SKM-1 treated with dmso at 0.1 percent for 144 hours (cell line): Measurements from ENCODE around the gene HAND1.

Experiments
- DNase-seq: peaks from one replicate; lab custom pipeline; 2025; ENCODE audit not compliant: unreplicated experiment; lab: John Stamatoyannopoulos, UW

HAND1 gene

GRCh38 chr5:154479944-154480750 is 2.1 kb upstream of the HAND1 start:
- no peak for DNase-seq

- DNase-seq = no peak
Measured at GRCh38 chr5:154479160-154479943, 1.3 kb upstream of the HAND1 start.

GRCh38 chr5:154478752-154479159 is 729 bp upstream of the HAND1 start:
- no peak for DNase-seq

- DNase-seq = no peak
Measured at GRCh38 chr5:154477382-154478223, 424 bp downstream of the HAND1 start.

DNA sequence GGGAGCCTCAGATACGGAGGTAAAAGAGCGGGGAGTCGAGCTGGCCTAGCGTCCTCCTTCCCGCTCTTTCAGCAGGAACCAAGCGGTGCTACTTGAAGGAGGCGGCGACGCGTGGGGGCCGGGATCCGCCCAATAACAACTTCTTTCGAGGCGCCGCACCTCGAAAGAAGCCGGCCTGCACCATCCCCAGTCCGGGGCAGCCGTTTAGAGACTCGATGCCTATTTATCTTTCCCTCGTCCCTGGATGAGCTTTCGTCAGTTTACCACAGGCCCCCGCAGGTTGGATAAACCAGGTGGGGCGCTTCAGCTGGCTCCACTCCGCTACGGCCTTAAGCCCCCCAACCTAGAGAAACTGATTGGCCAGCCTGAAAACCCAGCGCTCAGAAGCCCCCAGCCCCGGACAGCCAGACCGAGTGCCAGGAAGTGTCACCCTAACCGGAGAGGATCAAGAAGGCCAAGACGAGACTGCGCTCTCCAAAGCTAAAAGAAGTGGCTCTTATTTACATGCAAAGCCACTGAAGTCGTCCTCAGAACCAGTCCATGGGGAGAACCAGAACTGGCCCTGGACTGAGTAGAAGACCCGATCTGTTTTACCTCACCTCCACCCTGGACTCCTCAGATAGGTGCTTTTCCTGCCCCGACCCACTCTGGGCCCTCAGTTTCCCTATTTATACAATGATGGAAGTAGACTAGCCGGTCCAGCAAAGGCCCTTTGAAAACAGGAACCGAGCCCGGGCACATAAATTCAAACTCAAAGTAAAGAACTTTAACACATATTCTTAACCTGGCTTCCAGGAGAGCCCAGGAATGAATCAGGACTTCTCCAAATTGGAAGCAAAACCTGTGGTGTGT is 1.4 kb downstream of the HAND1 start:
- no peak for DNase-seq

GRCh38 chr5:154475591-154476353 is 2.3 kb downstream of the HAND1 start:
- no peak for DNase-seq

GRCh38 chr5:154474396-154475334 is 3.4 kb downstream of the HAND1 start:
- DNase-seq = no peak

GRCh38 chr5:154473581-154474283 is 4.3 kb downstream of the HAND1 start:
- DNase-seq = no peak

DNA sequence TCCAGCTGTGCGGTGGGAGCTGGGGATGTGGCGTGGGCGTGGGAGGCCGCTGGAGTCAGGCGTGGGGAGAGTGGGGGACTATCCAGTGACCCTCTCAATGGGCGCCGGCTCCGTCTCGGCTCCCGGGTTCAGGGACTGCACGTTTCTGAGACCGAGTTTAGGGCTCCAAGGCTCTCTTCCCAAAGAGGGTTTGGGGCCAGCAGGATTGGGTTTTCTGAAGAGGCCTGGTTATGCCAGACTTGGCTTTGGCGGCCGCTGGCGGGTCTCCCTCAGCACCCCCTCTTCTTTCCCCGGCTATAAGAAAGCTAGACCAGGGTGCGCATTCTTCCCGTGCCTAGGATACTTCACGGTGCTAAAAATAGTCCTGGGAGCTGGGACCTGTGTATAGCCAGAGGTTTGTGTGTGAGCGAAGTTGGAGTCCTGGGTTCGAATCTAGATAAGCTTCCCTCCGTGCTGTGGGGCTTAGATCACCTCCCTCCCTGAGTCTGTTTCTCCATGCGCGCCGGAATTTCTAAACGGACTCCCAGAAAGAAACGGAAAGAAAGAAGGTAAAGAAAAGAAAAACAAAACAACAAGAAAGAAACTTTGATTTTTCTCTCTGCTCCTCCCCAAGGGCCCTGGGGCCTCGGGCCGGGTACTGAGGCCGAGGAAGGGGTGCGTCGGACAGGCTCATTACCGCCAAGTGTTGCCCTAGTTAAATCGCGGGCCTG is 5.0 kb downstream of the HAND1 start:
- no peak for DNase-seq

GRCh38 chr5:154470947-154471870 is 6.8 kb downstream of the HAND1 start:
- DNase-seq = no peak

GRCh38 chr5:154470137-154470536 is 7.9 kb downstream of the HAND1 start:
- no peak for DNase-seq

GRCh38 chr5:154467655-154468354 is 10.2 kb downstream of the HAND1 start:
- peak; percentile 52 for DNase-seq

DNA sequence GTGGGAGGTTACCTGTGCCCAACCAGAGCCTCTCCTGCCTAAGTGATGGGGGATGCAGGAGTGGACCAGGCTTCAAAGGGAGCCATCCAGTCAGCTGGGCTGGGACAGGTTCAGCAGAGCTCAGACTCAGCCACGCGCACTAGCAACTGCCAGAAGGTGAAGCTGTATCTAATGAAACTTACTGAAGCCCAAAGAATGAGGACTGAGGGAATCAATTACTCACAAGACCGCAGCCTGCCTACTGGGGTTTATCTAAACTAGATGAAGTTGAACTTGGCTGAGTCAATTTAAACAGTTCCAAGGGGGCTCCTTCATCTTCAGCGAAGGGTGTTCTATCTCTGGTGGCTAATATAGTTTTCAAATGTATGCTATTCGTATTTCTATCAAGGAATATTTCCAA is 11.4 kb downstream of the HAND1 start:
- DNase-seq = no peak

GRCh38 chr5:154466147-154466546 is 11.9 kb downstream of the HAND1 start:
- DNase-seq = no peak

DNA sequence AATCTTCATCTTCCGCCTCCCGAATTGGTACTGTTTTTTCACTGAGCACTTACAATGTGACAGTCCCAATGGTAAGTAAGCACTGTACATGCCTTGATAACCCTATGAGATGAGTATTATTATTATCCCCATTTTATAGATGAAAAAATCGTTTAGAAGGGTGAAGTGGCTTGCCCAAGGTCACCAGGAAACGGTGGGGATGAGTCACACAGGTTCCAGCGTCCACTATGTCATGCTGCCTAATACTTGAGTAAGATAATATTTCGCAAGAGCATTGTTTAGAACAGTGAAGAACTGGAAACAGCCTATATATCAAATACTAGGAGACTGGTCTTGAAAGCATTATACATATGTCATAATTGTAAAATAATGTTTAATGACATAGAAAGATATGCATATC is 12.9 kb downstream of the HAND1 start:
- DNase-seq = peak; percentile 77

DNA sequence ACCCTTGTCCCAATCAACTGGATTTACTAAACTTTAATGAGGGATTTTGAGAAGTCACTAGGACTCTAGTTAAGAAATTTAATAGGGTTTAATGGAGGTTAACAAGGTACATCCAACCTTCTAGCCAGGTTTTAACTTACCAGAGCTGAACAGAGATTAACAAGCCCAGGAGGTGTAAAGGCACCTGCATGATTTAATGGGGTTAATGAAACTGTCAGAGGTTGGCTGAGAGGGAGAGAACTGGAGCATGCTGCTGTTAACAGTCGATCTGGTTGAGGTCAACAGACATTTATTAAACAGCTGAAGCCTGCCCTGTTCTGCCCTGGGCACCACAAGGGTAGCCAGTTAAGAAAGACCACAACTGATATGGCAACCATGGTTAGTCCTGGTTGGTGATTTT is 13.6 kb downstream of the HAND1 start:
- no peak for DNase-seq
